Ammon's horn (tissue), 1 donor: Measurements from ENCODE around the gene CLSTN1.

ENCODE experiments used
- DNase-seq: peaks from one replicate; pipeline ENCODE4 v3.0.0-alpha.2; 2016; ENCODE audit warnings: low spot score

Gene CLSTN1

GRCh38 chr1:9730096-9730901 is 93.5 kb downstream of the CLSTN1 start:
- peak; percentile 77 for DNase-seq

- DNase-seq, result no peak
Observed at GRCh38 chr1:9729523-9729922, 94.2 kb downstream of the CLSTN1 start.

- DNase-seq, result no peak
Observed at GRCh38 chr1:9728451-9729295, 95.1 kb downstream of the CLSTN1 start.

DNA sequence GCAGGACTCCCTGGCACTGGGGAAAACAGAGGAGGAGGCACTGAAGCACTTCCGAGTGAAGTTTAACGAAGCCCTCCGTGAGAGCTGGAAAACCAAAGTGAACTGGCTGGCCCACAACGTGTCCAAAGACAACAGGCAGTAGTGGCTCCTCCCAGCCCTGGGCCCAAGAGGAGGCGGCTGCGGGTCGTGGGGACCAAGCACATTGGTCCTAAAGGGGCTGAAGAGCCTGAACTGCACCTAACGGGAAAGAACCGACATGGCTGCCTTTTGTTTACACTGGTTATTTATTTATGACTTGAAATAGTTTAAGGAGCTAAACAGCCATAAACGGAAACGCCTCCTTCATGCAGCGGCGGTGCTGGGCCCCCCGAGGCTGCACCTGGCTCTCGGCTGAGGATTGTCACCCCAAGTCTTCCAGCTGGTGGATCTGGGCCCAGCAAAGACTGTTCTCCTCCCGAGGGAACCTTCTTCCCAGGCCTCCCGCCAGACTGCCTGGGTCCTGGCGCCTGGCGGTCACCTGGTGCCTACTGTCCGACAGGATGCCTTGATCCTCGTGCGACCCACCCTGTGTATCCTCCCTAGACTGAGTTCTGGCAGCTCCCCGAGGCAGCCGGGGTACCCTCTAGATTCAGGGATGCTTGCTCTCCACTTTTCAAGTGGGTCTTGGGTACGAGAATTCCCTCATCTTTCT is 96.7 kb downstream of the CLSTN1 start:
- DNase-seq, result no peak

GRCh38 chr1:9726406-9726805 is 97.4 kb downstream of the CLSTN1 start:
- DNase-seq, result no peak

DNA sequence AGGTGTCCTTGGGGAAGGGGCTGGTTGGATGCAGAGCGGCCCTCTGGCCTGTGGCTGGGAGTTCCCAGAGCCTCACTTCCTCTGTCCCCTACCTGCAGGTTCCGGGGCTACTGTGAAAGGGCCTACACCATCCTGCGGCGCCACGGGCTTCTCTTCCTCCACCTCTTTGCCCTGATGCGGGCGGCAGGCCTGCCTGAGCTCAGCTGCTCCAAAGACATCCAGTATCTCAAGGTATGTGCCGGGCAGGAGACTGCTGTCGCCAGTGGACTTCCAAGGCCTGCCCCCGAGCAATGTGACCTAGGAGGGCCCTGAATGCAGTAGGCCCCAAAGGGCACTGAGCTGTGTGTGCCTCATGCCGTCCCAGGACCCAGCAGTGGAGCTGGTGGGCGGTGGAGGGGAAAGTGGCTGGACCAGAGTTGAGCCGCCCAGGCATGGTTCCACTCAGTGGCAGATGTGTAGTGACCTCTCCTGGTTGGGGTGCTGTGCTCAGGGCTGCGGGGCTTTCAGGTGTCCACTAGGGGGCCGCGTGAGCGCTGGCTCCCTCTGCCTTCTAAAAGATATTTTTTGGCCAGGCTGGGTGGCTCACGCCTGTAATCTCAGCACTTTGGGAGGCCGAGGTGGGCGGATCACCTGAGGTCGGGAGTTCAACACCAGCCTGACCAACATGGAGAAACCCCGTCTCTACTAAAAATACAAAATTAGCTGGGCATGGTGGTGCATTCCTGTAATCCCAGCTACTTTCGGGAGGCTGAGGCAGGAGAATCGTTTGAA is 98.9 kb downstream of the CLSTN1 start:
- peak; percentile 46 for DNase-seq

DNA sequence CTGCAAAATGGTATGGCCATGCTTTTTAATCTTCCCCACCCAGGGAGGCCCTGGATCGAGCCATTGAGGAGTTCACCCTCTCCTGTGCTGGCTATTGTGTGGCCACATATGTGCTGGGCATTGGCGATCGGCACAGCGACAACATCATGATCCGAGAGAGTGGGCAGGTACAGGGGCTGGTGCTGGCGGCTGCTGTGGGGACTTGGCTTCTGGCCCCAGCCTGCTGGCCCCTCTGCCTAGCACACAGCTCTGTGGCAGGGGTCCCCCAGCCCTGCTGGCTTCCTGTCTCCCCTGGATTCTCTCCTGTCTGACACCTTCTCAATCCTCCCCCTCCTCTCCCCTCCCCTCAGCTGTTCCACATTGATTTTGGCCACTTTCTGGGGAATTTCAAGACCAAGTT is 99.8 kb downstream of the CLSTN1 start:
- no peak for DNase-seq

DNA sequence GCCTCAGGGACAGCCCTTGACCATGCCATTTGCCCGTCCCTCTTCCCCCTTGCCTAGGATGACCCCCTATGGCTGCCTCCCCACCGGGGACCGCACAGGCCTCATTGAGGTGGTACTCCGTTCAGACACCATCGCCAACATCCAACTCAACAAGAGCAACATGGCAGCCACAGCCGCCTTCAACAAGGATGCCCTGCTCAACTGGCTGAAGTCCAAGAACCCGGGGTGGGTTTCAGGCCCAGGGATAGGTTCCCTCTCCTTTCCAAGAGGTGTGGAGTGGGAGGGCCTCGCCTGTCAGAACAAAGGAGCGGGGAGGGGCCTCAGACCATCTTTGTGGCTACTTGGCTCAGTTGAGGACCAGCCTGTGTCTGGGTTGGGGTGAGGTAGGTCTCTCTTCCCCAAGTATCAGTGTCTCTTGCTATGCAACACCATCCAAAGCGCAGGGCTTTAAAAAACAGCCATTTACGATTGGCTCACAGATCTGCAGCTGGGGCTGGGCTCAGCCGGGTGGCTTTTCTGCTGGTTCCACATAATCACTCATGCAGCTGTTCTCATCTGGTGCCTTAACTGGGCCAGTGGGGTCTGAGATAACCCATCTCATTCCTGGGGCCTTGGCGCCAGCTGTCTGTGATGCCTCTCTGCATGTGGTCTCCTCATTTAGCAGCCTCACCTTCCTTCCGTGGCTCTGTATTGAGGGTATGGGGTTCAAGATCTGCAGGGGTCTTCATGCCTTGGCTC is 100.5 kb downstream of the CLSTN1 start:
- DNase-seq, result no peak

- DNase-seq, result no peak
Observed at GRCh38 chr1:9722378-9722749, 101.4 kb downstream of the CLSTN1 start.

DNA sequence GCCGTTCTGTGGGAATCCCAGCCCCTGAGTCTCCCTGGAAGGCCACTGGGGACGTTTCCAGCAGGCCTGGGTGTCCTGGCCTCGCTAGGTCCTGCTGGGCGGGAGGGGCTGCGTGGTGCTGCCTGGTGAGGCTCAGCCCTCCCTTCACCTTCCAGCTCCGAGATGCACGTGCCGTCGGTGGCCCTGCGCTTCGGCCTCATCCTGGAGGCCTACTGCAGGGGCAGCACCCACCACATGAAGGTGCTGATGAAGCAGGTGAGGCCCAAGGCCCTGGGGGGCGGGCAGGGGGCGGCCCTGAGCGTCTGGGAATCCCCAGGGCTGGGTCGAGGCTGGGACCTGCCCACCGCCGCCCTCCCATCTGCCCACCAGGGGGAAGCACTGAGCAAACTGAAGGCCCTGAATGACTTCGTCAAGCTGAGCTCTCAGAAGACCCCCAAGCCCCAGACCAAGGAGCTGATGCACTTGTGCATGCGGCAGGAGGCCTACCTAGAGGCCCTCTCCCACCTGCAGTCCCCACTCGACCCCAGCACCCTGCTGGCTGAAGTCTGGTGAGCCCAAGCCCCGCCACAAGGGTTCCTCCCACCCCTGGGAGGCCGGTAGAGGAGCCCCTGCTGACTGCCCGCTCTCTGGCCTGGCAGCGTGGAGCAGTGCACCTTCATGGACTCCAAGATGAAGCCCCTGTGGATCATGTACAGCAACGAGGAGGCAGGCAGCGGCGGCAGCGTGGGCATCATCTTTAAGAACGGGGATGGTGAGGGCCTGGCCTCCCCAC is 102.0 kb downstream of the CLSTN1 start:
- DNase-seq, result no peak

DNA sequence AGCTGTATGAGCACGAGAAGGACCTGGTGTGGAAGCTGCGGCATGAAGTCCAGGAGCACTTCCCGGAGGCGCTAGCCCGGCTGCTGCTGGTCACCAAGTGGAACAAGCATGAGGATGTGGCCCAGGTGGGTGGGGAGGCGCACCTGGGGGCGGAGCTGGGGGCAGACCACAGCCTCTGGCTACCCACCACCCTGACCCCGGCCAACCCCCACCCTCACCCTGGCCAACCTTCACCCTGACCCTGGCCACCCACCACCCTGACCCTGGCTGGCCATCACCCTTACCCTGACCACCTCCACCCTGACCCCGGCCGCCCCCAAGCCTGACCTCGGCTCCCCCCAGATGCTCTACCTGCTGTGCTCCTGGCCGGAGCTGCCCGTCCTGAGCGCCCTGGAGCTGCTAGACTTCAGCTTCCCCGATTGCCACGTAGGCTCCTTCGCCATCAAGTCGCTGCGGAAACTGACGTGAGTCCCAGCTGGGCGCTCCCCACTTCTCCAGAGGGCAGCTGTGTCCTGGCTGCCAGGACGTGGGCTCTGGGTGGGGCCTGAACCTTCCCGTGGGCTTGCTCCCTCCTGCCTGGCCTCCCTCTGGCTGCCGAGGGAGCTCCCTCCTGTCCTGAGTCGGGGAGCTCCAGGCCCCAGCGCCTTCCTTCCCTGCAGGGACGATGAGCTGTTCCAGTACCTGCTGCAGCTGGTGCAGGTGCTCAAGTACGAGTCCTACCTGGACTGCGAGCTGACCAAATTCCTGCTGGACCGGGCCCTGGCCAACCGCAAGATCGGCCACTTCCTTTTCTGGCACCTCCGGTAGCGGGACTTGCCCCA is 102.8 kb downstream of the CLSTN1 start:
- DNase-seq, result no peak

DNA sequence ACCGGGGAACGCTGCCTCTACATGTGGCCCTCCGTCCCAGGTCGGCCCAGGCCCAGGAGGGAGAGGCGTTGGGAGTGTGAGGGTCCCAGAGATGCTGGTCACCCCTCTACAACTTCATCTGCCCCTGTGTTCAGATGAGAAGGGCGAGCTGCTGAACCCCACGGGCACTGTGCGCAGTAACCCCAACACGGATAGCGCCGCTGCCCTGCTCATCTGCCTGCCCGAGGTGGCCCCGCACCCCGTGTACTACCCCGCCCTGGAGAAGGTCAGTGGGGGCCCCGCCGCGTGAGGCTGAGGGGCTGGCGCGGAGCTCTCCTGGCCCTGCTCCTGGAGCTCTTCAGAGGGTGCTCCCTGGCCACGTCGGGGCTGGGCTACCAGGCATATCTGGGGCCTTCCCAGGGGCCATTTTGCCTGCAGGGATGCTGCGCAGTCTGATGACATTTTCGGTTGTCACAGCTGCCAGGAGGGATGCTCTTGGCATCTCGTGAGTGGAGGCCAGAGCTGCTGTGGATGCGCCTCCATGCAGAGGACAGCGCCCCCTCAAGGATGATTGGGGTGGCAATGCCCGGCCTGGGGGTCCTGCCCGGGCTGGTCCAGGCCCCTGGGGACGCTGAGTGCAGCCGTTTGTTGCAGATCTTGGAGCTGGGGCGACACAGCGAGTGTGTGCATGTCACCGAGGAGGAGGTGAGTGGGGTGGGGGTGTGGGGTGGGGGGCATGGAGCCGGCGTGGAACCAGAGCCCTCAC is 103.6 kb downstream of the CLSTN1 start:
- no peak for DNase-seq

DNA sequence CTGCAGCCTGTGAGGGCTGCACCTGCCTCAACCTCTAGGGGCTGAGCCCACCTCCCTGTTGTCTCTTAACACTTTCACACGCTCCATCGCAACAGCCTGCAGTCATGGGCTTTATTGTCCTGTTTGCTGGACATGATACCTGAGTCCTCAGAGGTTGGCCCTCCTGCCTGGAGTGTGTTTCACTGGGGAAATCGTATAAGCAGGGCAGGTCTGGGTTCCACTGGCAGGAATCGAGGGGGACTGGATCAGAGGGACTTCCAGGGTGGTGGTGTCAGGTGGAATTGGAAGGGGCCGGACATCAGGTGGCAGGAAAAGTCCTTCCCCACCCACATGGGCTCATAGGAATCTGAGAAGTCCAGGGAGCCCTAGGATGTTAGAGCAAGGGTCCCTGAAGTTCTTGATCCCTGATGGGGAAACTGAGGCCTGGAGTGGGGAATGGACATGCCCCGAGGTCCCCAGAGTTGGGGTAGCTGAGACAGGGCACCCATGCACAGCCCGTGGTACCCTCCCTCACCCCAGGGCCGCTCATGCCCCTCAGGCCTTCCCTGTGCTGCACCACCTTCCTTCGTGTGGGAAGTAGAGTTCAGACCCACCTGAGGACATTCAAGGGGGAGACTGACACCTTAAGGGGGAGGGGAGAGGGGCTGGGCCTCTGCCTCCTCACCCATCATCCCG is 105.6 kb downstream of the CLSTN1 start:
- DNase-seq, result no peak

- DNase-seq, result peak; percentile 55
Observed at GRCh38 chr1:9717193-9718005, 106.4 kb downstream of the CLSTN1 start.

- no peak for DNase-seq
Observed at GRCh38 chr1:9716404-9717192, 107.2 kb downstream of the CLSTN1 start.

- no peak for DNase-seq
Observed at GRCh38 chr1:9715536-9716226, 108.1 kb downstream of the CLSTN1 start.
